Neural cell (in vitro differentiated cells): ENCODE results near the gene TTC17. TPM values are rescaled to one million over a fixed set of nuclear protein-coding genes. Genes with fewer than 3 reads are reported as not detected.

Experiments used
- H2AFZ ChIP-seq: fragments of 200-600, 300-800 bp; sonication (generic), shearing (Covaris generic); 2 replicates; pipeline ENCODE4 v1.6.0; 2014; ENCODE audit warnings: low read depth, mild to moderate bottlenecking, antibody characterized with exemption, low read length, moderate library complexity
- H3F3A ChIP-seq: fragments of 200-600 bp; shearing (Covaris generic); 2 replicates; pipeline ENCODE4 v1.6.1; 2016; ENCODE audit warnings: mild to moderate bottlenecking, moderate library complexity, mixed read lengths, antibody characterized with exemption, low read length; ENCODE audit not compliant: insufficient read depth, poor library complexity, severe bottlenecking
- H3K27ac ChIP-seq: fragments of 200-600, 300-800 bp; sonication (generic), shearing (Covaris generic); 2 replicates; pipeline ENCODE4 v1.5.1; 2014; ENCODE audit warnings: mild to moderate bottlenecking, low read length, moderate library complexity
- H3K27me3 ChIP-seq: fragments of 300-800, 200-600 bp; sonication (generic), shearing (Covaris generic); 2 replicates; pipeline ENCODE4 v1.6.0; 2014; ENCODE audit warnings: mild to moderate bottlenecking, low read depth, low read length, moderate library complexity; ENCODE audit not compliant: insufficient read depth
- H3K36me3 ChIP-seq: fragments of 300-800, 200-600 bp; sonication (generic), shearing (Covaris generic); 2 replicates; pipeline ENCODE4 v1.5.1; 2014; ENCODE audit warnings: mild to moderate bottlenecking, antibody characterized with exemption, low read length, moderate library complexity; ENCODE audit not compliant: insufficient read depth
- H3K4me2 ChIP-seq: fragments of 300-800, 200-600 bp; sonication (generic), shearing (Covaris generic); 2 replicates; pipeline ENCODE4 v1.6.0; 2014; ENCODE audit warnings: mild to moderate bottlenecking, low read length
- H3K4me3 ChIP-seq: fragments of 300-800, 200-600 bp; sonication (generic), shearing (Covaris generic); 2 replicates; pipeline ENCODE4 v1.5.1; 2014; ENCODE audit warnings: mild to moderate bottlenecking, low read length, moderate library complexity
- H3K79me2 ChIP-seq: fragments of 200-600 bp; shearing (Covaris generic); replicated peaks from 2 replicates; pipeline ENCODE4 v1.6.0; 2014; ENCODE audit warnings: mild to moderate bottlenecking, low read length, moderate library complexity; ENCODE audit not compliant: insufficient read depth
- H3K9ac ChIP-seq: fragments of 300-800, 200-600 bp; sonication (generic), shearing (Covaris generic); 2 replicates; pipeline ENCODE4 v1.6.1; 2016; ENCODE audit warnings: mild to moderate bottlenecking, low read length, mixed read lengths
- H3K9me2 ChIP-seq: fragments of 200-600 bp; shearing (Covaris generic); 2 replicates; pipeline ENCODE4 v1.6.1; 2016; ENCODE audit warnings: mild to moderate bottlenecking, low read length, mixed read lengths; ENCODE audit not compliant: insufficient read depth
- H3K9me3 ChIP-seq: fragments of 200-600, 300-800 bp; sonication (generic), shearing (Covaris generic); 2 replicates; pipeline ENCODE4 v1.6.1; 2016; ENCODE audit warnings: mild to moderate bottlenecking, mixed run types, low read length, moderate library complexity, mixed read lengths
- H4K20me1 ChIP-seq: fragments of 200-600 bp; shearing (Covaris generic); 2 replicates; pipeline ENCODE4 v1.6.1; 2016; ENCODE audit warnings: mild to moderate bottlenecking, mixed run types; ENCODE audit not compliant: insufficient read depth
- CTCF ChIP-seq: fragments of 450-650 bp; IDR thresholded peaks from 2 replicates; pipeline ENCODE4 v1.5.1; 2014; ENCODE audit warnings: antibody characterized with exemption, mild to moderate bottlenecking, moderate library complexity; ENCODE audit not compliant: poor library complexity, severe bottlenecking
- EP300 ChIP-seq: fragments of 450-650 bp; conservative IDR thresholded peaks from 2 replicates; pipeline ENCODE4 v1.6.1; 2014; ENCODE audit warnings: antibody characterized with exemption, mild to moderate bottlenecking, moderate library complexity; ENCODE audit not compliant: poor library complexity, severe bottlenecking
- EZH2 ChIP-seq: fragments of 200-600, 300-800 bp; shearing (Covaris generic), sonication (generic); IDR thresholded peaks from 2 replicates; pipeline ENCODE4 v1.6.1; 2014; ENCODE audit warnings: antibody characterized with exemption, low read length, borderline replicate concordance, mild to moderate bottlenecking; ENCODE audit not compliant: insufficient read depth, poor library complexity, severe bottlenecking
- MXI1 ChIP-seq: fragments of 450-650 bp; conservative IDR thresholded peaks from 2 replicates; pipeline ENCODE4 v1.6.1; 2014; ENCODE audit warnings: antibody characterized with exemption, mild to moderate bottlenecking; ENCODE audit not compliant: poor library complexity, severe bottlenecking
- POLR2AphosphoS5 ChIP-seq: IDR thresholded peaks from 2 replicates; pipeline ENCODE4 v1.6.1; 2012
- RAD21 ChIP-seq: fragments of 450-650 bp; conservative IDR thresholded peaks from 2 replicates; pipeline ENCODE4 v1.6.1; 2014; ENCODE audit warnings: antibody characterized with exemption, mild to moderate bottlenecking, moderate library complexity
- REST ChIP-seq: IDR thresholded peaks from 2 replicates; pipeline ENCODE4 v1.6.1; 2012; ENCODE audit warnings: borderline replicate concordance
- SMC3 ChIP-seq: fragments of 450-650 bp; conservative IDR thresholded peaks from 2 replicates; pipeline ENCODE4 v1.6.1; 2014; ENCODE audit warnings: antibody characterized with exemption, mild to moderate bottlenecking, moderate library complexity; ENCODE audit not compliant: poor library complexity
- TAF1 ChIP-seq: IDR thresholded peaks from 2 replicates; pipeline ENCODE4 v1.6.1; 2012; ENCODE audit warnings: low read depth
- polyA plus RNA-seq: library from polyadenylated mRNA; depleted of rRNA; stranded (reverse); fragments of >200 nt; gene quantifications from 2 replicates; pipeline ENCODE4 v1.2.3, GENCODE V29; 2014

TTC17 gene
- polyA plus RNA-seq, 1 donor from 2014 or later: 122 TPM

- H3K4me2 ChIP-seq: no peak overlapping the region
- TF ChIP-seq SMC3 (peak; percentile 79), EP300 (no peak), EZH2 (no peak), RAD21 (peak; percentile 71), REST (no peak), POLR2AphosphoS5 (no peak), TAF1 (no peak), MXI1 (no peak), CTCF (peak; percentile 75)
- no peak overlapping the region for H3K9ac ChIP-seq
- no peak overlapping the region for H3K27ac ChIP-seq
- H3K27me3 ChIP-seq: no peaks in the 10 kb centered on the region
- H2AFZ ChIP-seq: no peak overlapping the region
- no peaks in the 10 kb centered on the region for H3F3A ChIP-seq
- H3K36me3 ChIP-seq: no peaks in the 10 kb centered on the region
- no peaks in the 10 kb centered on the region for H4K20me1 ChIP-seq
- H3K4me3 ChIP-seq: no peak overlapping the region
- H3K79me2 ChIP-seq: no peaks in the 10 kb centered on the region
- H3K9me3 ChIP-seq: no peaks in the 10 kb centered on the region
- no peaks in the 10 kb centered on the region for H3K9me2 ChIP-seq
These were observed 60.7 kb downstream of the TTC17 start for GRCh38 chr11:43419460-43419859.

- no peak overlapping the region for H3K4me2 ChIP-seq
These were observed 69.3 kb downstream of the TTC17 start for GRCh38 chr11:43427971-43428370.

More at GRCh38 chr11:43427971-43428370, 69.3 kb downstream of the TTC17 start:
- TF ChIP-seq SMC3 (no peak), REST (no peak), POLR2AphosphoS5 (no peak), EZH2 (no peak), TAF1 (no peak), CTCF (no peak), RAD21 (no peak), EP300 (no peak), MXI1 (no peak)
- no peaks in the 10 kb centered on the region for H3K36me3 ChIP-seq
- H3F3A ChIP-seq: no peaks in the 10 kb centered on the region
- no peaks in the 10 kb centered on the region for H3K79me2 ChIP-seq
- H3K9me2 ChIP-seq: no peaks in the 10 kb centered on the region
- no peaks in the 10 kb centered on the region for H4K20me1 ChIP-seq
- no peaks in the 10 kb centered on the region for H3K9me3 ChIP-seq
- no peaks in the 10 kb centered on the region for H3K27me3 ChIP-seq
- H3K9ac ChIP-seq: no peak overlapping the region
- H2AFZ ChIP-seq: no peak overlapping the region
- no peak overlapping the region for H3K4me3 ChIP-seq
- no peak overlapping the region for H3K27ac ChIP-seq
